Measurements from ENCODE around the gene SCGN. TPM values are rescaled to one million over a fixed set of nuclear protein-coding genes. Genes with fewer than 3 reads are reported as not detected.

SCGN gene
- total and polyA plus RNA-seq, 2 of the 13 experiments (the other 11 are each of a cell fraction or from before 2014, with no cell fraction given) = 2.9 to 29.0 TPM

DNA sequence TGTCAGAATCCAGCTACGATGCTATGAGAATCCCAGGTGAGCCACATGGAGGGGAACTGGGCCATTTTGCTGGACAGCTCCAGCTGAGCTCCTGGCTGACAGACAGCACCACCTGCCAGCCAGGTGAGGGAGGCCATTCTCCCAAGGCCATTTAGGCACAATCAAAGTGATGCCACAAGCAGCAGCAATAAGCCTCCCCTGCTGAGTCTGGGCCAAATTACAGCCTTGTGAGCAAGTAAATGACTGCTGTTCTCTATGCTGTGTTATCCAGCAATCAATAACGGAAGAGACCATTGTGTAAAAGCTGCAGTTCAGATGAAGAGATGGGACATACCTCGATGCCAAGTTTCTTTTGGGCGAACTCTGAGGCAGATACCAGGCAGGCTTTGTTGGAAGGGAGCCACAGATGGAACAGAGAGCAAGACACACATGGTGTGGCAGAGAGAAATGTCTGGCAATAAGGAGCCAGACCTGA lies 14.0 kb upstream of the SCGN start (continued):
- TF ChIP-seq, protein P1, sequence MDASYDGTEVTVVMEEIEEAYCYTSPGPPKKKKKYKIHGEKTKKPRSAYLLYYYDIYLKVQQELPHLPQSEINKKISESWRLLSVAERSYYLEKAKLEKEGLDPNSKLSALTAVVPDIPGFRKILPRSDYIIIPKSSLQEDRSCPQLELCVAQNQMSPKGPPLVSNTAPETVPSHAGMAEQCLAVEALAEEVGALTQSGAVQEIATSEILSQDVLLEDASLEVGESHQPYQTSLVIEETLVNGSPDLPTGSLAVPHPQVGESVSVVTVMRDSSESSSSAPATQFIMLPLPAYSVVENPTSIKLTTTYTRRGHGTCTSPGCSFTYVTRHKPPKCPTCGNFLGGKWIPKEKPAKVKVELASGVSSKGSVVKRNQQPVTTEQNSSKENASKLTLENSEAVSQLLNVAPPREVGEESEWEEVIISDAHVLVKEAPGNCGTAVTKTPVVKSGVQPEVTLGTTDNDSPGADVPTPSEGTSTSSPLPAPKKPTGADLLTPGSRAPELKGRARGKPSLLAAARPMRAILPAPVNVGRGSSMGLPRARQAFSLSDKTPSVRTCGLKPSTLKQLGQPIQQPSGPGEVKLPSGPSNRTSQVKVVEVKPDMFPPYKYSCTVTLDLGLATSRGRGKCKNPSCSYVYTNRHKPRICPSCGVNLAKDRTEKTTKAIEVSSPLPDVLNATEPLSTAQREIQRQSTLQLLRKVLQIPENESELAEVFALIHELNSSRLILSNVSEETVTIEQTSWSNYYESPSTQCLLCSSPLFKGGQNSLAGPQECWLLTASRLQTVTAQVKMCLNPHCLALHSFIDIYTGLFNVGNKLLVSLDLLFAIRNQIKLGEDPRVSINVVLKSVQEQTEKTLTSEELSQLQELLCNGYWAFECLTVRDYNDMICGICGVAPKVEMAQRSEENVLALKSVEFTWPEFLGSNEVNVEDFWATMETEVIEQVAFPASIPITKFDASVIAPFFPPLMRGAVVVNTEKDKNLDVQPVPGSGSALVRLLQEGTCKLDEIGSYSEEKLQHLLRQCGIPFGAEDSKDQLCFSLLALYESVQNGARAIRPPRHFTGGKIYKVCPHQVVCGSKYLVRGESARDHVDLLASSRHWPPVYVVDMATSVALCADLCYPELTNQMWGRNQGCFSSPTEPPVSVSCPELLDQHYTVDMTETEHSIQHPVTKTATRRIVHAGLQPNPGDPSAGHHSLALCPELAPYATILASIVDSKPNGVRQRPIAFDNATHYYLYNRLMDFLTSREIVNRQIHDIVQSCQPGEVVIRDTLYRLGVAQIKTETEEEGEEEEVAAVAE (CRISPR knock-in tag; IDR thresholded peaks at IDR 0.05; ENCODE audit: borderline replicate concordance) = 0 out of 2 replicates have a peak, but pooled peaks have one; percentile 40
- TF ChIP-seq, protein P2, sequence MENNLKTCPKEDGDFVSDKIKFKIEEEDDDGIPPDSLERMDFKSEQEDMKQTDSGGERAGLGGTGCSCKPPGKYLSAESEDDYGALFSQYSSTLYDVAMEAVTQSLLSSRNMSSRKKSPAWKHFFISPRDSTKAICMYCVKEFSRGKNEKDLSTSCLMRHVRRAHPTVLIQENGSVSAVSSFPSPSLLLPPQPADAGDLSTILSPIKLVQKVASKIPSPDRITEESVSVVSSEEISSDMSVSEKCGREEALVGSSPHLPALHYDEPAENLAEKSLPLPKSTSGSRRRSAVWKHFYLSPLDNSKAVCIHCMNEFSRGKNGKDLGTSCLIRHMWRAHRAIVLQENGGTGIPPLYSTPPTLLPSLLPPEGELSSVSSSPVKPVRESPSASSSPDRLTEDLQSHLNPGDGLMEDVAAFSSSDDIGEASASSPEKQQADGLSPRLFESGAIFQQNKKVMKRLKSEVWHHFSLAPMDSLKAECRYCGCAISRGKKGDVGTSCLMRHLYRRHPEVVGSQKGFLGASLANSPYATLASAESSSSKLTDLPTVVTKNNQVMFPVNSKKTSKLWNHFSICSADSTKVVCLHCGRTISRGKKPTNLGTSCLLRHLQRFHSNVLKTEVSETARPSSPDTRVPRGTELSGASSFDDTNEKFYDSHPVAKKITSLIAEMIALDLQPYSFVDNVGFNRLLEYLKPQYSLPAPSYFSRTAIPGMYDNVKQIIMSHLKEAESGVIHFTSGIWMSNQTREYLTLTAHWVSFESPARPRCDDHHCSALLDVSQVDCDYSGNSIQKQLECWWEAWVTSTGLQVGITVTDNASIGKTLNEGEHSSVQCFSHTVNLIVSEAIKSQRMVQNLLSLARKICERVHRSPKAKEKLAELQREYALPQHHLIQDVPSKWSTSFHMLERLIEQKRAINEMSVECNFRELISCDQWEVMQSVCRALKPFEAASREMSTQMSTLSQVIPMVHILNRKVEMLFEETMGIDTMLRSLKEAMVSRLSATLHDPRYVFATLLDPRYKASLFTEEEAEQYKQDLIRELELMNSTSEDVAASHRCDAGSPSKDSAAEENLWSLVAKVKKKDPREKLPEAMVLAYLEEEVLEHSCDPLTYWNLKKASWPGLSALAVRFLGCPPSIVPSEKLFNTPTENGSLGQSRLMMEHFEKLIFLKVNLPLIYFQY (CRISPR knock-in tag; IDR thresholded peaks at IDR 0.05; ENCODE audit: borderline replicate concordance) = peak; percentile 56; the same call in 1 of the 2 replicates
- TF ChIP-seq ZNF552 (CRISPR knock-in tag; IDR thresholded peaks at IDR 0.05; ENCODE audit: borderline replicate concordance) (no peak), RBFOX2 (IDR thresholded peaks at IDR 0.05; ENCODE audit: low read depth, low read length) (no peak), ZSCAN25 (CRISPR knock-in tag; IDR thresholded peaks at IDR 0.05) (no peak), CBX5 (CRISPR knock-in tag; IDR thresholded peaks at IDR 0.05; ENCODE audit: borderline replicate concordance) (peak; percentile 89; the same call in 1 of the 2 replicates), ZNF737 (CRISPR knock-in tag; IDR thresholded peaks at IDR 0.05; ENCODE audit: borderline replicate concordance) (no peak), ZSCAN29 (CRISPR knock-in tag; conservative IDR thresholded peaks at IDR 0.05) (0 out of 2 replicates have a peak, but pooled peaks have one; percentile 43), NFYB (CRISPR knock-in tag; IDR thresholded peaks at IDR 0.05) (no peak)
- TF ChIP-seq, protein P3, sequence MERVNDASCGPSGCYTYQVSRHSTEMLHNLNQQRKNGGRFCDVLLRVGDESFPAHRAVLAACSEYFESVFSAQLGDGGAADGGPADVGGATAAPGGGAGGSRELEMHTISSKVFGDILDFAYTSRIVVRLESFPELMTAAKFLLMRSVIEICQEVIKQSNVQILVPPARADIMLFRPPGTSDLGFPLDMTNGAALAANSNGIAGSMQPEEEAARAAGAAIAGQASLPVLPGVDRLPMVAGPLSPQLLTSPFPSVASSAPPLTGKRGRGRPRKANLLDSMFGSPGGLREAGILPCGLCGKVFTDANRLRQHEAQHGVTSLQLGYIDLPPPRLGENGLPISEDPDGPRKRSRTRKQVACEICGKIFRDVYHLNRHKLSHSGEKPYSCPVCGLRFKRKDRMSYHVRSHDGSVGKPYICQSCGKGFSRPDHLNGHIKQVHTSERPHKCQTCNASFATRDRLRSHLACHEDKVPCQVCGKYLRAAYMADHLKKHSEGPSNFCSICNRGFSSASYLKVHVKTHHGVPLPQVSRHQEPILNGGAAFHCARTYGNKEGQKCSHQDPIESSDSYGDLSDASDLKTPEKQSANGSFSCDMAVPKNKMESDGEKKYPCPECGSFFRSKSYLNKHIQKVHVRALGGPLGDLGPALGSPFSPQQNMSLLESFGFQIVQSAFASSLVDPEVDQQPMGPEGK (CRISPR knock-in tag; IDR thresholded peaks at IDR 0.05) = no peak
- TF ChIP-seq, protein P4, sequence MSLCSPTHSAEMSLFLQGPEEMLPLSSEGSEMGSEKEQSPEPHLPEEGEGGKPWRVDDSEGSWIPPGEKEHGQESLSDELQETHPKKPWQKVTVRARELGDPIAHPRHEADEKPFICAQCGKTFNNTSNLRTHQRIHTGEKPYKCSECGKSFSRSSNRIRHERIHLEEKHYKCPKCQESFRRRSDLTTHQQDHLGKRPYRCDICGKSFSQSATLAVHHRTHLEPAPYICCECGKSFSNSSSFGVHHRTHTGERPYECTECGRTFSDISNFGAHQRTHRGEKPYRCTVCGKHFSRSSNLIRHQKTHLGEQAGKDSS (CRISPR knock-in tag; IDR thresholded peaks at IDR 0.05; ENCODE audit: borderline replicate concordance, low read depth) = 0 out of 2 replicates have a peak, but pooled peaks have one; percentile 43
- TF ChIP-seq, protein P5, sequence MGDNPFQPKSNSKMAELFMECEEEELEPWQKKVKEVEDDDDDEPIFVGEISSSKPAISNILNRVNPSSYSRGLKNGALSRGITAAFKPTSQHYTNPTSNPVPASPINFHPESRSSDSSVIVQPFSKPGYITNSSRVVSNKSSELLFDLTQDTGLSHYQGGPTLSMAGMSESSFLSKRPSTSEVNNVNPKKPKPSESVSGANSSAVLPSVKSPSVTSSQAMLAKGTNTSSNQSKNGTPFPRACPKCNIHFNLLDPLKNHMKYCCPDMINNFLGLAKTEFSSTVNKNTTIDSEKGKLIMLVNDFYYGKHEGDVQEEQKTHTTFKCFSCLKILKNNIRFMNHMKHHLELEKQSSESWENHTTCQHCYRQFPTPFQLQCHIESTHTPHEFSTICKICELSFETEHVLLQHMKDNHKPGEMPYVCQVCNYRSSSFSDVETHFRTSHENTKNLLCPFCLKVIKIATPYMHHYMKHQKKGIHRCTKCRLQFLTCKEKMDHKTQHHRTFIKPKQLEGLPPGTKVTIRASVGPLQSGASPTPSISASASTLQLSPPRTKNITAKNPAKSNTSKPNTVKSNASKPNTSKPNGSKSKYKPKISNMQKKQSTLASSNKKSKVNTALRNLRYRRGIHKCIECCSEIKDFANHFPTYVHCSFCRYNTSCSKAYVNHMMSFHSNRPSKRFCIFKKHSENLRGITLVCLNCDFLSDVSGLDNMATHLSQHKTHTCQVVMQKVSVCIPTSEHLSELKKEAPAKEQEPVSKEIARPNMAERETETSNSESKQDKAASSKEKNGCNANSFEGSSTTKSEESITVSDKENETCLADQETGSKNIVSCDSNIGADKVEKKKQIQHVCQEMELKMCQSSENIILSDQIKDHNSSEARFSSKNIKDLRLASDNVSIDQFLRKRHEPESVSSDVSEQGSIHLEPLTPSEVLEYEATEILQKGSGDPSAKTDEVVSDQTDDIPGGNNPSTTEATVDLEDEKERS (CRISPR knock-in tag; IDR thresholded peaks at IDR 0.05) = no peak
- TF ChIP-seq, protein P6, sequence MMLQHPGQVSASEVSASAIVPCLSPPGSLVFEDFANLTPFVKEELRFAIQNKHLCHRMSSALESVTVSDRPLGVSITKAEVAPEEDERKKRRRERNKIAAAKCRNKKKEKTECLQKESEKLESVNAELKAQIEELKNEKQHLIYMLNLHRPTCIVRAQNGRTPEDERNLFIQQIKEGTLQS (CRISPR knock-in tag; IDR thresholded peaks at IDR 0.05) = peak; percentile 12; the same call in 1 of the 2 replicates
